NCI-H460 (cell line): ENCODE results near the gene C1orf210. TPM values are rescaled to one million over a fixed set of nuclear protein-coding genes. Genes with fewer than 3 reads are reported as not detected.

Experiments used
- DNase-seq: peaks from one replicate; pipeline ENCODE4 v3.0.0-alpha.2; 2016; ENCODE audit warnings: low read depth; ENCODE audit errors: extremely low read depth
- total RNA-seq: library from RNA; depleted of rRNA; stranded (reverse); fragments of >200 nt; shearing (Covaris generic); gene quantifications from 2 replicates; pipeline ENCODE4 v1.2.3, GENCODE V29; 2014

The C1orf210 gene
- total RNA-seq, 1 experiment from 2014 or later: 0.12 TPM

DNA sequence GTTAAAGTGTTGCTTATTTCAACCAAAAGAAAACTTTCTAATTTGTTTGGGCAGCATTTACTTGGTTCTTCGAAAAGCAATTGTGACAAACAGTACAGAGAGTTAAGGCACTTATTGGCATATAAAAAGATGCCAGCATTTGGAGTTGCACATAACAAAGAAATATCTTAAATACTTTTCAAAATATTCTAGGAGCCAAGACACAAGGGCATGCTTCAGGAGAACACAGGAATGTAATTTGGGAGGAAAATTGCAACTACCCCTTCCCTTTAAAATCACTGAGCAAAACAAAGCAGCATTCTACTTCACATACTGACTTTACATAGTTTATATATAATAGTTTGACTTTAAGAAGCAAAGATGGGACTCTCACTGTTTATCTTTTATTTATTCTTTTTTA, 10.8 kb upstream of the C1orf210 start:
- no peak for DNase-seq

- no peak for DNase-seq
These were observed 9.4 kb upstream of the C1orf210 start for GRCh38 chr1:43294761-43295160.

DNA sequence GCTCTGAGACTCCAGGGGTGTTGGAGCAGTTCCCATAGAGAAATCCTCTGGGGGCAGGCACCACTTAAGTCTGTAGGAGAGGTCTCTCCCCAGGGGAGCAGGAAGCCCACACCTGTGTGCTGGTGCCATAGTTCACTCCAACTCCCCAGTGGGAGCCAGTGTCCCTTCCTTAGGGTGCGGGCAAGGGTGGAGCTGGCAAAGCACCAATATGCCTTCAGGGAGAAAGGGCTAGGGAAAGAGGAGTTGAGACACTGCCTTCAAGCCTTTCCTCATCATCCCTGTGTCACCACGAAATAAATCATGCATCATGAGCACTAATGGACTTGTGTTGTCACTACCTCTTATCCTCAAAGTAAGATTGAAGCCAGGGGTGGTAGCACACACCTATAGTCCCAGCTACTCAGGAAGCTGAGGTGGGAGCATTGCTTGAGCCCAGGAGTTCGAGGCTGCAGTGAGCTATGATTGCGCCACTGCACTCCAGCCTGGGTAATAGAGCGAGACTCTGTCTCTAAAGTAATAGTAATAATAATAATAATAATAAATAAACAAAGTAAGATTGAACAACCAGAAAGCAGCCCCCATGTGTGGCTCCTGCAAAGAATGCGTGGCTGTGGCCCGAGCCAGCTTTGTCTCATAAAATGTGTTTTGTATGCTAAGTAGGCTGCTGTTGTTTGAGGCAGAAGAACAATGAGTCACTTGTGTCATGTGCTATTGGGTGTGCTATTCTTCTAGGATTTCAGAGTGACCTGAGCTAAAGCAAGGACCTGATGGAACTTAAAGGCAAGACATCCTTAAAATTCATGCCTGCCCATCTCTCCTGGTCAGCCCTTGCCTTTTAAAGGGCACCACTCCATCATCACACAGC, 8.7 kb upstream of the C1orf210 start:
- no peak for DNase-seq

- no peak for DNase-seq
These were observed 7.8 kb upstream of the C1orf210 start for GRCh38 chr1:43293176-43293575.

DNA sequence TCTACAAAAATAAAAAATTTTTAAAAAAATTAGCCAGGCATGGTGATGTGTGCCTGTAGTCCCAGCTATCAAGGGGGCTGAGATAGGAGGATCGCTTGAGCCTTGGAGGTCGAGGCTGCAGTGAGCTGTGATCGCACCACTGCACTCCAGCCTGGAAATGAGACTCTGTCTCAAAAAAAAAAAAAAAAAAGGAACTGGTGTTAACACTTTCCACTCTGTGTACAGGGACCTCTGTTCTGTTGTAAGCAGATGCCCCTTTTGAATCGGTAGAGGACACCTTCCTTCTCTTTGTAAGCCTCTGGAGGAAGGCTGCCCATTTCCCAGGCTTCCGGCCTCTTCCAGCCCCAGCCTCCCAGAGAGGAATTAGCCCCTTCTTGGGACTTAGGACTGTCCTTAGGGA, 7.3 kb upstream of the C1orf210 start:
- DNase-seq: no peak

- DNase-seq: no peak
These were observed 6.8 kb upstream of the C1orf210 start for GRCh38 chr1:43292216-43292615.

DNA sequence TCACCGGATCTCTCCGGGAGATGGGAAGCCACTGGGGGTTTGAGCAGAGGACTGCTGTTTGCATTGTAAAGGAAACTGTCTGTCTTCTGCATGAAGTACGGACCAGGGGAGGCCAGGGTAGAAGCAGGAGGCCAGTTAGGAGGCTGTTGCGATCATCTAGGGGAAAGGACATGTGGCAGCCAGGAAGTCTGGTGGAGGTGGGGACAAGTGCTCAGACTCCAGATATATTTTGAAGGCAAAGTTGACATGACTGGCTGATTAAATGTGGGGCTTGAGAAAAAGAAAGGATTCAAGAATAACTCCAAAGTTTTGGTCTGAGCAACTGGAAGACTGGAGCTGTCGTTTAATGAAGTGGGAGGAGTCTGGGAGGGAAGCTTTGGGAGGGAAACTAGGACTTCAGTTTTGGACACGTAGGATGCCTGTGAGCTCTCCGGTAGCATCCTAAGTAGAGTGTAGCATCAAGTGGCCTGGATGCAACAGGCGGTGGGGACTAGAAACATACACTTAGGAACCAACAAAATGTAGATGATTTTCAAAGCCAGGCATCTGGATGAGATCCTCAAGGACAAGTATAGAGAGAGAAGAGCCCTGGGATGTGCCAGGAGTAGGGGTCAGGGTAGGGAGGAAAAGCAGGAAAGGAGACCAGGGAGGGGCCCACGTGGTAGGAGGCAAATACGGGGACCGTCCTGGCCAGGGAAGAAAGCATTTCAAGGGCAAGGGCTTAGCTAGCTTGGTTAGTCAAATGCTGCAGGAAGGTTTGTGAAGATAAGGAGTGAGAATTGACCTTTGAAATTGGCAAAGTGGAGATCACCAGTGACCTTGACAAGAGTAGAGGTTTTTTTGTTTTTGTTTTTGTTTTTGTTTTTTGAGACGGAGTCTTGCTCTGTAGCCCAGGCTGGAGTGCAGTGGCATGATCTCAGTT, 3.7 kb upstream of the C1orf210 start:
- no peak for DNase-seq

- no peak for DNase-seq
These were observed 2.8 kb upstream of the C1orf210 start for GRCh38 chr1:43288058-43288784.

GRCh38 chr1:43286533-43286932, 1.2 kb upstream of the C1orf210 start:
- no peak for DNase-seq

GRCh38 chr1:43286115-43286514, 734 bp upstream of the C1orf210 start:
- no peak for DNase-seq

DNA sequence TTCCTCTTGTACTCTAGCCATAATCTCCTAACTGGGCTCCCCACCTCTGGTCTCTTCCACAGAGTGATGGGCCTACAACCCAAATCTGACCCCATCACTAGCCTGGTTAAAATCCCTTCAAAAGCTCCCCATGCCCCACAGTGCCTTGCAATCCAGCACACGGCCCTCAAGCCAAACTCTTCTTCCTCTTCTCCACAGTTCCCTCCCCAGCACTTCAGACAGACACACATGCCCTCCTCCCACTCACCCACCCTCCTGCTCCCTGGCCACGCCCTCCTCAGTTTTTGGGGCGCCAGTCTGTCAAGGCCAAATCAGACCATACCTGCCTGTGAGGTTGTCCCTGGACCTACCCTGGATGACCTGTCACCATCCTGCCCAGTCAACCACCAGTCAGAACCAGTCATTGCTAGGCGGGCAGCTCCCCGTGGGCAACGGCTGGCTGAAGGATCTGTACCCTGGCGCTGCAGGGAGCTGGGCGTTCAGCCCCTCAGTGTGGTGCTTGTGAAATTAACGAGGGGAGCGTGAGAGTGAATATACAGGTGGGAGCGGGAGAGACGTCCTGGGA, 753 bp downstream of the C1orf210 start:
- no peak for DNase-seq

- DNase-seq: no peak
These were observed 1.3 kb downstream of the C1orf210 start for GRCh38 chr1:43284065-43284464.

DNA sequence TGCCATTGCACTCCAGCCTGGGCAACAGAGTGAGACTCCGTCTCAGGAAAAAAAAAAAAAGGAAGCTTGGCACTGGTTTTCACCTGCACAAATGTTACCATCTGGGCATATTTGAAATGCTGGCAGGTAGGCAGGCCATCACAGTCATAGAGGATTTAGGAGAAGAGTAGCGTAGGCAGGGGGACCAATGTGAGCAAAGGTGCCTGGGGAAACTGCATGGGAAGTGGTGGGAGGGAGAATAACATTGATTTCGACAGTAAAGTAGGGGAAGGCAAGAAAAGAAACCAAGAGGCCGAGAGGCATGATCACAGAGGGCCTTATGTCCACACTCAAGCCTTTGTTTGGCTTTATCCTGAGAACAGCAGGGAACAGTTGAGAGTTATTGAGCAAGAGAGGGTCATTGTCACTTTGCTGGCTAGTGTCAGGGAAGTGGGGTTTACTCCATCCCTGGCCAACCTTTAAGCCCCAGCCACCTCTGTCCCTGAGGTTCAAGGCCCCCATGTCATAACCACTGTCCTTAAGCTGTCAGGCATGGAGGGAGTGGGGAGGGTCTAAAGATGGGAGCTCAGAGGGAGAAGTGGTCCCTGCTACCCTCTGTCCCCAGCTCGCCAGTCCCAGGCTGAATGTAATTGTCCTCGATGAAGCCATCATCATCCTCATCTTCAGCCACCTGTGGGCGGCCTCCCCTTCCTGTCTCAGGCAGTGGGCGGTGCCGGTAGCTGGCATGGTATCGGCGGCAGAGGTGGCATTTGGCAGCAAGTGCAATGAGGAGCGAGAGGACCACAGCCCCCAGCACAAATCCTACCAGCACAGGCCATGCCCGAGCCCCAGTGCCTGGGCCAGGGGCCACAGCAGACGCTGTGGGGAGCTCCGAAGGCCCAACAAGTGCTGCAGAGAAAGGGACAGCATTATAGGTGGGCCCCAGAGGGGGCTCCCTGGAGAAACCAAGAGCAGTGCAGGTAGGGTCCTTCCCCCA, 2.9 kb downstream of the C1orf210 start:
- no peak for DNase-seq

DNA sequence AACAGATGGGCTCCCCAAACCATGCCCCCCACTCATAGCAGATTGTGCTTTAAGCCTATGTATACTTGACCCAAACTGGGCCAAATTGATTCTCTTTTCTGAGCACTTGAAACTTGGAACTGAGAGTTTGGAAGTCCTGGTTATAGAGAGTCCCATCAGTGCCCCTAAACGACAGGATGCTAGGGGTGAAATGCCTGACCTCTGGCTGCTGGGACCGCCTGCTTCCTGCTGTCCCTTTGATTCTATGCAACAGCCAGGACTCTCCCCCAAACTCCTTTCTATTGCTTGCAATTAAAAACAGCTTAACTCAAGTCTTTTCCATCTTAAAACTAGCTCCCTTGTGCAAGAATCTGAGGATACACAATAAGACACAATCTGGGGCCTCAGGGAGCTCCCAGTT, 4.7 kb downstream of the C1orf210 start:
- DNase-seq: no peak

DNA sequence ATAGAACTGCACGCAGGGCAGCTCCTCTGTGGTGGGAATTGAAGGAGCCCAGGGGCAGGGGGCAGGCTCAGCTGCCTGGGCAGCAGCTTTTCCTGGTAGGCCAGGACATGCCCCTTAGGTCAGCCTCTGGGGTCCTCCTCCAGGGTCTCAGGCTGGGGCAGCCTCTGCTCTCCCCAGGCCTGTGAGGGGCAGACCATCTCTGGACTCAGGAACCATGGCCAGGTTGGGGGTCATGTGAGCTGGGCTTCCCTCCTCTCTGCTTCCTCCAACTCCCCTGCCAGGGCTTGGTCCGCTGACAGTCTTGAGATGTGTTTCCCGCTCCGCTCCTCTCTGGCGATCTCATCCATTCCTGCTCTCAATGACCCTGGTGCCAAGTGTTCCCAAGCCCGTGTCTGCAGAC, 5.7 kb downstream of the C1orf210 start:
- DNase-seq: no peak

DNA sequence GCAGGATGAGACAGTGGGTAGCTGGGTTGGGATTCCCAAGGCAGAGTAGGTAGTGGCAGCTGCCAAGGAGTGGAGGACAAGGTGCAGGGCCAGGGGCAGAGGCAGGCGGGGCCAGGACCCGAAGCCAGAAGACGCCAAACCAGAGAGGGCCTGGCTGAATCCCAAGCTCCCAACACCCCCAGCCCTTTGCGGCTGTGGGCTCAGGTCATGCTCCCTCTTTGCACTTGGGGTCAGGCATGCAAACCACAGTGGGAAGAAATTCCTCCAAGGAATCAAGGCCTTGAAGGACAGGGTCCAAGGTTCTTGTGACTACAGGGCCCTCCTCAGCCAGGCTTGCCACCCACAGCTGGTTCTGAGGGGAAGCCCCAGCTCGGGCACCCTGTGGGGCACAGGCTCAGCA, 6.2 kb downstream of the C1orf210 start:
- DNase-seq: no peak

DNA sequence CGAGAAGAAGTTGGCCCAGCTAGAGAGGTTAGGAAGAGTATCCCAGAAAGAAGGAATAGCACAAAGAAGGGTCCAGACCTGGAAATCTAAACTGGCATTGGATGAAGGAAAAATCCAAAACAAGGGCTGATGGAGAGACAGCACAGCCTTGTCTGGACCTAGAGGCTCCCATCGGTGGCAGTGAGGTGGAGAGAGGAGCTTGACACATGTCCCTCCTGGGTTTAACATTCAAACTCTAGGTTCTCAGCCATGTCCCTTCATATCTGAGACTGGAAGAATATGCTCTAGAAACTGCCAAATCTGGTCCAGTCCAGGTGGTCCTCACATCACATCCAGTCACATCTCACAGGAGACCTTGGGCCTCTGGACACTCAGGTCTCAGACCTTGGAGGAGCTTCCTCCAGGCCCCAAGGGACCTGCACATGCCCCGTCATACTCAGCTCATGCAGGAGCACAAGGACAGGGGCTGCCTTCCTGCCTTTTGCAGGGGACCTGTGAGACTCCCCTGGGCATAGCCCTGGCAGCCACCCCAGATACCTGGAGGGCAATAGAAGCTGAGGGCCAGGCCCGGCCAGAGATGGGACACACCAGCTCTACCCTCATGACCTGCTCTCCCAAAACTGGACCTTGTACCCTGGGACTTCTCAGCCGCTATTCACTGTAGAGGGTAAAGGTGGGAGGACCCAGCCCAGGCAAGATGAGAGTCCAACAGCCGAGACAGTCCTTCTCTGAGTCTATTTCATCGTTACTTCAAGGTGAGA, 8.1 kb downstream of the C1orf210 start:
- no peak for DNase-seq

DNA sequence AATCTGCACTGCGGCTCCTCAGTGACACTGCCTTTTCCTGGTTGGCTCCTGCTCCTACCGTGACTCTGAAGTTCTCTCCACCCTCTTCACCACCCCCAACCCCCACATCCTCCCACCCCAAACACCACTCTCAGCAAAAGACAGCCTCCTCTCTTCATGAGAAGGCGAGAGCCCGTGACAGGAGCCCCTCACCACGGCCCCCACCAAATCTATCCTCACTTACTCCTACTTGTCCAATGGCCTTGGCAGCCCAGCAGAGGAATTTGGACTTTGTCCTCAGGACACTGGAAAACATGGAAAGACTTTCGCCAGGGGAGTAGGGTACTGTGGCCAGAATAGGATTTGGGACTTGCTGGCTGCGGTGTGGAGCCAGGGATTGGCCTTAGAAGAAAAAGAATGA, 8.7 kb downstream of the C1orf210 start:
- no peak for DNase-seq
